A549 treated with dexamethasone at 1 μM for 4 hours (cell line): ENCODE results near the gene SLC7A14. TPM values are rescaled to one million over a fixed set of nuclear protein-coding genes. Genes with fewer than 3 reads are reported as not detected.

Source experiments
- total RNA-seq: library from RNA; stranded (reverse); fragments of 200-300 nt; extraction: Qiagen RNA extraction; gene quantifications from 5 replicates; pipeline ENCODE4 v1.2.3, GENCODE V29; 2022

The SLC7A14 gene
- not detected in 5 replicates for total RNA-seq

GRCh38 chr3:170585937-170586310 lies at the start of gene SLC7A14:
TSS of gene SLC7A14 (minus strand) at chr3:170586075. CDS start at chr3:170526936, 59,139 bp downstream.

GRCh38 chr3:170418422-170419398 lies 167.2 kb downstream of the SLC7A14 start, which contains the start of gene CLDN11:
TSS of gene CLDN11 (plus strand) at chr3:170418868. CDS start at chr3:170419067, 199 bp downstream.

Other genes starting within 250 kb of the SLC7A14 start
- gene SKIL, start 228.4 kb downstream of the SLC7A14 start, total RNA-seq, result 23.5 to 40.8 TPM (median 35.1 TPM) in 5 replicates
- gene CLDN11, start 167.2 kb downstream of the SLC7A14 start, total RNA-seq, result 0.09 to 0.27 TPM (median 0.17 TPM) in 5 replicates